ENCODE data around the gene RNF113A.

DNA sequence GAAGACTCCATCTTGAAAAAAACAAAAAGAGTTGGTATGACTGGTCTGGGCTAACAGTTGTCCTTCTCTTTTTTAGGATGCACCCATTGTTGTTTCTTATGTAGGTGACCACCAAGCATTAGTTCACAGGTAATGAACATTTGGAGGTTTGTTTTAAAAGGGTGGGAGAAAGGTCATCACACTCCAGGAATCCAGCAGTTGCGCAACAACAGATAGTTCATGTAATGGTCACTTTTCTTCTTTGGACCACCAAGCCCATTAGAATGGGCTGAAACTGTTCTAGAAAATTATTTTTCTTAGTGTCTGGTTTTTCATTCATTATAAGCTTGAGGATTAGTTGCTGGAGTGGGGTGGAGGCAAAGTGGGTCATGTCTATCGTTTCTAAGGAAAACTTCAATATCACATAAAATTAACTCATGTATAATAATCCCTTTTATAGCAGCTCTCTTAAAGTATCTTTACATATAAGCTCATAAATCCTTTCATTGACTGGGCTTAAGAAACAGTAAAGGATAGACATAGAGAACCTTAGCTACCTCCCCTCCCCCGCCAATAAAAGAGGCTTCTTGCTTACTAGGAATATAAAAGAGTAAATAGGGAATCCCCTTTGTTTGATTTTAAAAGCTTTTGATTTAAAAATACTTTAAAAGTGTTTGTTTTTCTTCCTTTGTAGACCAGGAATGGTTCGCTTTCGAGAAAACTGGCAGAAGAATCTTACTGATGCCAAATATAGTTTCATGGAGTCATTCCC is 48.5 kb upstream of the RNF113A start:
- TF ChIP-seq, protein P1, sequence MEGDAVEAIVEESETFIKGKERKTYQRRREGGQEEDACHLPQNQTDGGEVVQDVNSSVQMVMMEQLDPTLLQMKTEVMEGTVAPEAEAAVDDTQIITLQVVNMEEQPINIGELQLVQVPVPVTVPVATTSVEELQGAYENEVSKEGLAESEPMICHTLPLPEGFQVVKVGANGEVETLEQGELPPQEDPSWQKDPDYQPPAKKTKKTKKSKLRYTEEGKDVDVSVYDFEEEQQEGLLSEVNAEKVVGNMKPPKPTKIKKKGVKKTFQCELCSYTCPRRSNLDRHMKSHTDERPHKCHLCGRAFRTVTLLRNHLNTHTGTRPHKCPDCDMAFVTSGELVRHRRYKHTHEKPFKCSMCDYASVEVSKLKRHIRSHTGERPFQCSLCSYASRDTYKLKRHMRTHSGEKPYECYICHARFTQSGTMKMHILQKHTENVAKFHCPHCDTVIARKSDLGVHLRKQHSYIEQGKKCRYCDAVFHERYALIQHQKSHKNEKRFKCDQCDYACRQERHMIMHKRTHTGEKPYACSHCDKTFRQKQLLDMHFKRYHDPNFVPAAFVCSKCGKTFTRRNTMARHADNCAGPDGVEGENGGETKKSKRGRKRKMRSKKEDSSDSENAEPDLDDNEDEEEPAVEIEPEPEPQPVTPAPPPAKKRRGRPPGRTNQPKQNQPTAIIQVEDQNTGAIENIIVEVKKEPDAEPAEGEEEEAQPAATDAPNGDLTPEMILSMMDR (conservative IDR thresholded peaks at IDR 0.05; ENCODE audit: low read depth in 2 of 2): no peak
- TF ChIP-seq, protein P2, sequence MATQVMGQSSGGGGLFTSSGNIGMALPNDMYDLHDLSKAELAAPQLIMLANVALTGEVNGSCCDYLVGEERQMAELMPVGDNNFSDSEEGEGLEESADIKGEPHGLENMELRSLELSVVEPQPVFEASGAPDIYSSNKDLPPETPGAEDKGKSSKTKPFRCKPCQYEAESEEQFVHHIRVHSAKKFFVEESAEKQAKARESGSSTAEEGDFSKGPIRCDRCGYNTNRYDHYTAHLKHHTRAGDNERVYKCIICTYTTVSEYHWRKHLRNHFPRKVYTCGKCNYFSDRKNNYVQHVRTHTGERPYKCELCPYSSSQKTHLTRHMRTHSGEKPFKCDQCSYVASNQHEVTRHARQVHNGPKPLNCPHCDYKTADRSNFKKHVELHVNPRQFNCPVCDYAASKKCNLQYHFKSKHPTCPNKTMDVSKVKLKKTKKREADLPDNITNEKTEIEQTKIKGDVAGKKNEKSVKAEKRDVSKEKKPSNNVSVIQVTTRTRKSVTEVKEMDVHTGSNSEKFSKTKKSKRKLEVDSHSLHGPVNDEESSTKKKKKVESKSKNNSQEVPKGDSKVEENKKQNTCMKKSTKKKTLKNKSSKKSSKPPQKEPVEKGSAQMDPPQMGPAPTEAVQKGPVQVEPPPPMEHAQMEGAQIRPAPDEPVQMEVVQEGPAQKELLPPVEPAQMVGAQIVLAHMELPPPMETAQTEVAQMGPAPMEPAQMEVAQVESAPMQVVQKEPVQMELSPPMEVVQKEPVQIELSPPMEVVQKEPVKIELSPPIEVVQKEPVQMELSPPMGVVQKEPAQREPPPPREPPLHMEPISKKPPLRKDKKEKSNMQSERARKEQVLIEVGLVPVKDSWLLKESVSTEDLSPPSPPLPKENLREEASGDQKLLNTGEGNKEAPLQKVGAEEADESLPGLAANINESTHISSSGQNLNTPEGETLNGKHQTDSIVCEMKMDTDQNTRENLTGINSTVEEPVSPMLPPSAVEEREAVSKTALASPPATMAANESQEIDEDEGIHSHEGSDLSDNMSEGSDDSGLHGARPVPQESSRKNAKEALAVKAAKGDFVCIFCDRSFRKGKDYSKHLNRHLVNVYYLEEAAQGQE (IDR thresholded peaks at IDR 0.05; ENCODE audit: unreplicated experiment): no peak
